Mesenchymal stem cell (in vitro differentiated cells and primary cell): ENCODE measurements around the gene PRRC2C.
"Not testable (repeated sequence)": the region's sequence is repeated elsewhere in the genome, so short reads cannot be mapped to it uniquely, and the experiment has no call there.

Experiments
- DNase-seq: peaks from one replicate; pipeline ENCODE4 v3.0.0-alpha.2; 2013
- H2AFZ ChIP-seq: one replicate; pipeline ENCODE4 v1.6.1; 2013; ENCODE audit warnings: low read depth, mild to moderate bottlenecking, control low read depth, inconsistent platforms, low read length, moderate library complexity
- H2AK5ac ChIP-seq: 2 replicates; pipeline ENCODE4 v1.6.1; 2013; ENCODE audit warnings: low read length, moderate library complexity, mild to moderate bottlenecking, inconsistent platforms; ENCODE audit not compliant: severe bottlenecking
- H2BK120ac ChIP-seq: one replicate; pipeline ENCODE4 v1.6.1; 2013; ENCODE audit warnings: low read depth, mild to moderate bottlenecking, inconsistent platforms, low read length, moderate library complexity
- H2BK12ac ChIP-seq, 2 experiments: one replicate each; pipeline ENCODE4 v1.6.1; 2013; ENCODE audit warnings: inconsistent platforms in 2 of 2, low read length in 2 of 2, mild to moderate bottlenecking in 2 of 2, moderate library complexity in 2 of 2, control low read depth in 1 of 2
- H2BK15ac ChIP-seq: one replicate; pipeline ENCODE4 v1.6.1; 2013; ENCODE audit warnings: mild to moderate bottlenecking, low read depth, inconsistent platforms; ENCODE audit not compliant: poor library complexity, severe bottlenecking
- H2BK5ac ChIP-seq: 2 replicates; pipeline ENCODE4 v1.6.1; 2013; ENCODE audit warnings: low read depth, mild to moderate bottlenecking, low read length, control low read depth, inconsistent platforms; ENCODE audit not compliant: poor library complexity, severe bottlenecking
- H3K14ac ChIP-seq, 2 experiments: one replicate each; pipeline ENCODE4 v1.6.1; 2013; ENCODE audit warnings: inconsistent platforms in 2 of 2, low read length in 2 of 2, control low read depth in 1 of 2, mild to moderate bottlenecking in 1 of 2, moderate library complexity in 1 of 2
- H3K18ac ChIP-seq, 2 experiments: one replicate each; pipeline ENCODE4 v1.6.1; 2013; ENCODE audit warnings: inconsistent platforms in 2 of 2, low read length in 2 of 2, control low read depth in 1 of 2, low read depth in 1 of 2, mild to moderate bottlenecking in 1 of 2
- H3K23ac ChIP-seq, 2 experiments: one replicate each; pipeline ENCODE4 v1.6.1; 2013; ENCODE audit warnings: inconsistent platforms in 2 of 2, low read length in 2 of 2, mild to moderate bottlenecking in 2 of 2, moderate library complexity in 2 of 2, control low read depth in 1 of 2
- H3K27ac ChIP-seq: 2 replicates; pipeline ENCODE4 v1.5.1; 2013; ENCODE audit warnings: mild to moderate bottlenecking, moderate library complexity, low read length, control low read depth, inconsistent platforms; ENCODE audit not compliant: poor library complexity, severe bottlenecking
- H3K27me3 ChIP-seq, 2 experiments: 2 replicates each; pipeline versions ENCODE4 v1.6.1 to v1.7.0; 2013; ENCODE audit warnings: low read length in 2 of 2, mild to moderate bottlenecking in 2 of 2, moderate library complexity in 2 of 2, control low read depth in 1 of 2, inconsistent platforms in 1 of 2; ENCODE audit not compliant: control insufficient read depth in 1 of 2, insufficient read depth in 1 of 2
- H3K36me3 ChIP-seq, 2 experiments: 2 replicates each; pipeline versions ENCODE4 v1.6.1 to v1.7.0; 2013; ENCODE audit warnings: low read length in 2 of 2, control low read depth in 1 of 2, inconsistent platforms in 1 of 2, low read depth in 1 of 2, mild to moderate bottlenecking in 1 of 2; ENCODE audit not compliant: insufficient read depth in 2 of 2, control insufficient read depth in 1 of 2
- H3K4ac ChIP-seq, 2 experiments: one replicate each; pipeline ENCODE4 v1.6.1; 2013; ENCODE audit warnings: inconsistent platforms in 2 of 2, low read length in 2 of 2, mild to moderate bottlenecking in 2 of 2, moderate library complexity in 2 of 2, control low read depth in 1 of 2, low read depth in 1 of 2
- H3K4me1 ChIP-seq: 2 replicates; pipeline ENCODE4 v1.6.1; 2013; ENCODE audit warnings: low read depth, low read length, control low read depth; ENCODE audit not compliant: control insufficient read depth, insufficient read depth
- H3K4me2 ChIP-seq: 2 replicates; pipeline ENCODE4 v1.6.1; 2013; ENCODE audit warnings: low read length, mild to moderate bottlenecking, inconsistent platforms; ENCODE audit not compliant: poor library complexity, severe bottlenecking
- H3K4me3 ChIP-seq, 2 experiments: 2 replicates each; pipeline versions ENCODE4 v1.5.1 to v1.7.0; 2013; ENCODE audit warnings: low read length in 2 of 2, mild to moderate bottlenecking in 2 of 2, control low read depth in 1 of 2, low read depth in 1 of 2; ENCODE audit not compliant: insufficient read depth in 1 of 2
- H3K79me1 ChIP-seq: replicated peaks from 2 replicates; pipeline ENCODE4 v1.6.1; 2013; ENCODE audit warnings: mild to moderate bottlenecking, control low read depth, low read length, inconsistent platforms; ENCODE audit not compliant: poor library complexity, severe bottlenecking
- H3K9ac ChIP-seq: 2 replicates; pipeline ENCODE4 v1.7.0; 2013; ENCODE audit warnings: mild to moderate bottlenecking, low read length, moderate library complexity
- H3K9me3 ChIP-seq: 2 replicates; pipeline ENCODE4 v1.7.0; 2013; ENCODE audit warnings: mild to moderate bottlenecking, low read length; ENCODE audit not compliant: control insufficient read depth
- H4K8ac ChIP-seq: one replicate; pipeline ENCODE4 v1.6.1; 2013; ENCODE audit warnings: inconsistent platforms, mild to moderate bottlenecking, low read length, moderate library complexity
- H4K91ac ChIP-seq: one replicate; pipeline ENCODE4 v1.6.1; 2013; ENCODE audit warnings: mild to moderate bottlenecking, low read length, inconsistent platforms
- whole genome bisulfite sequencing: methylation state at CpG from one replicate; pipeline ENCODE4 v1.1.7; 2013; ENCODE audit warnings: mixed read lengths; 5-methylcytosine and 5-hydroxymethylcytosine counted together

The PRRC2C gene

GRCh38 chr1:171553960-171554359 lies 68.6 kb downstream of the PRRC2C start:
- H3K27me3 ChIP-seq, H4K91ac ChIP-seq, H2BK12ac ChIP-seq, H3K27ac ChIP-seq, H2BK5ac ChIP-seq, H3K4me1 ChIP-seq, H3K4me3 ChIP-seq, H3K9ac ChIP-seq, H3K18ac ChIP-seq, H2AFZ ChIP-seq, H3K9me3 ChIP-seq, H4K8ac ChIP-seq, H2BK15ac ChIP-seq, H3K23ac ChIP-seq, H2AK5ac ChIP-seq, H3K4me2 ChIP-seq, H3K14ac ChIP-seq, H2BK120ac ChIP-seq, H3K4ac ChIP-seq: not testable (repeated sequence)
- H3K79me1 ChIP-seq = peaks cover 19% of the 10 kb centered on the region
- peaks cover 23 to 64% of the 10 kb centered on the region in 2 experiments for H3K36me3 ChIP-seq
- WGBS = no CpG with 5 or more reads among the region's 1 CpG
- DNase-seq = peak; percentile 13

GRCh38 chr1:171563675-171564074 lies 78.3 kb downstream of the PRRC2C start:
- Histone ChIP-seq H3K4me2 (no peak overlapping the region), H2BK5ac (no peak overlapping the region), H2AK5ac (no peak overlapping the region), H3K23ac (no peak overlapping the region), H3K36me3 (peaks cover 16 to 98% of the 10 kb centered on the region in 2 experiments), H2AFZ (no peak overlapping the region), H3K4ac (no peak overlapping the region), H3K4me3 (no peak overlapping the region), H3K27me3 (no peaks in the 10 kb centered on the region), H2BK120ac (no peak overlapping the region), H4K91ac (no peak overlapping the region), H3K9ac (no peak overlapping the region), H3K9me3 (no peaks in the 10 kb centered on the region), H2BK12ac (no peak overlapping the region), H2BK15ac (no peak overlapping the region), H4K8ac (no peak overlapping the region), H3K14ac (no peak overlapping the region), H3K79me1 (peaks cover 15% of the 10 kb centered on the region), H3K4me1 (no peaks in the 10 kb centered on the region), H3K18ac (no peak overlapping the region), H3K27ac (no peak overlapping the region)
- DNase-seq = peak; percentile 57
- WGBS = 80% methylated on average over 1 of the region's 1 CpG

GRCh38 chr1:171566467-171566866 lies 81.1 kb downstream of the PRRC2C start:
- Histone ChIP-seq H2AK5ac (no peak overlapping the region), H3K14ac (no peak overlapping the region), H2BK5ac (no peak overlapping the region), H2BK15ac (no peak overlapping the region), H2BK120ac (no peak overlapping the region), H3K9ac (no peak overlapping the region), H4K8ac (no peak overlapping the region), H3K4me2 (no peak overlapping the region), H2BK12ac (no peak overlapping the region), H3K4me3 (no peak overlapping the region), H4K91ac (no peak overlapping the region), H3K27ac (no peak overlapping the region), H3K9me3 (no peaks in the 10 kb centered on the region), H3K36me3 (peaks cover 10 to 95% of the 10 kb centered on the region in 2 experiments), H3K4ac (no peak overlapping the region), H3K4me1 (no peaks in the 10 kb centered on the region), H3K27me3 (no peaks in the 10 kb centered on the region), H3K79me1 (peaks cover 10% of the 10 kb centered on the region), H3K23ac (no peak overlapping the region), H2AFZ (no peak overlapping the region), H3K18ac (no peak overlapping the region)
- WGBS = 97% methylated on average over 3 of the region's 3 CpGs
- no peak for DNase-seq

- no peak overlapping the region for H3K27ac ChIP-seq
- no CpG with 5 or more reads among the region's 2 CpGs for whole genome bisulfite sequencing
- H3K9ac ChIP-seq = no peak overlapping the region
- H2BK15ac ChIP-seq = no peak overlapping the region
- no peak overlapping the region for H2BK120ac ChIP-seq
- H3K18ac ChIP-seq = no peak overlapping the region
- no peak overlapping the region for H4K91ac ChIP-seq
- no peak overlapping the region for H2AFZ ChIP-seq
- no peaks in the 10 kb centered on the region for H3K9me3 ChIP-seq
- no peak overlapping the region for H4K8ac ChIP-seq
- H3K4me3 ChIP-seq = no peak overlapping the region
- no peak overlapping the region for H2BK5ac ChIP-seq
- no peak overlapping the region for H2BK12ac ChIP-seq
- H3K14ac ChIP-seq = no peak overlapping the region
- no peaks in the 10 kb centered on the region for H3K27me3 ChIP-seq
- no peak overlapping the region for H3K4me2 ChIP-seq
- H3K36me3 ChIP-seq = peaks cover 12 to 88% of the 10 kb centered on the region in 2 experiments
- H3K4ac ChIP-seq = no peak overlapping the region
- peaks cover 10% of the 10 kb centered on the region for H3K79me1 ChIP-seq
- no peak overlapping the region for H3K23ac ChIP-seq
- H3K4me1 ChIP-seq = no peaks in the 10 kb centered on the region
- no peak for DNase-seq
- no peak overlapping the region for H2AK5ac ChIP-seq
These were observed 85.0 kb downstream of the PRRC2C start for GRCh38 chr1:171570295-171570694.
